ENCODE measurements around the gene LRP2BP. TPM values are rescaled to one million over a fixed set of nuclear protein-coding genes. Genes with fewer than 3 reads are reported as not detected.
"Not testable (repeated sequence)": the region's sequence is repeated elsewhere in the genome, so short reads cannot be mapped to it uniquely, and the experiment has no call there.

Gene LRP2BP
- total RNA-seq, 1 experiment from 2014 or later = 0.29 TPM

DNA sequence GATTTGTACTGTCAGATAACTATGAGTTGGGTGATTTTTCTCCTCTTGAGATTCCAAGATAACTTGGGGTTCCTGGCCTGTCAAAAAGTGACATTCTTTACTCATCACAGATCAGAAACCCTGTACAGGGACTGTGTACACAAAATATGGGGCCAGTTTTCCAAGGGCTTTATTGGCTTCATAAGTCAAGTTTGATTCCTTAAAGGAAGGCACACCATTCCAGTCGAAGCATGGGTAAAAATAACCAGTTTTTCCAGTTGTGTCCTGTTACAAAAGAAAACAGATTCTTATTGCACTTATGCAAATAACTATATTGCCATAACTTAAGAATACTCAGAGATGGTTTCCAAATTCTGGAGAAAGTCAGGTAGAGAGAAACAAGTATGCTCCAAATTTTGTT is 70.0 kb downstream of the LRP2BP start:
- not testable (repeated sequence) for DNase-seq (ENCODE audit: low read depth)

- not testable (repeated sequence) for DNase-seq (ENCODE audit: low read depth)
Observed at GRCh38 chr4:185324361-185324760, 71.4 kb downstream of the LRP2BP start.

- no peak for DNase-seq (ENCODE audit: low read depth)
Observed at GRCh38 chr4:185323606-185324005, 72.1 kb downstream of the LRP2BP start.

DNA sequence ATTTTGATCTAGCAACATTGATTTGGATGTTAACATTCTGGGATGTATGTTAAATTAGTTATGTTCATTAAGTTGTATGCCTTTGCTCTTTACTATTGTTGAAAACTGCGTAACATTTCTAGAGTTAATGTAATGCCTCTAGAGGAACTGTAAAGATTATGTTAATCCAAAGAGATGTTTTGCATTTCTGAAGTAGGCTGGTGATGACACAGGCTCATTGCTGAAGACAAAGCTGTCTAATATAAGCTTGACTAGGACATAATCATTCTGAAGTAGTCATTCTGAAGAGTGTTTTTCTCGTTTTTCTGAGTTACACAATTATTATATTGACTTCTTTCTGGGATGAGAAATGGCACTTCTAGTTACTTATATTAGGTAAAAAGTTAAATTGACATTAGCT is 72.9 kb downstream of the LRP2BP start:
- no peak for DNase-seq (ENCODE audit: low read depth)

DNA sequence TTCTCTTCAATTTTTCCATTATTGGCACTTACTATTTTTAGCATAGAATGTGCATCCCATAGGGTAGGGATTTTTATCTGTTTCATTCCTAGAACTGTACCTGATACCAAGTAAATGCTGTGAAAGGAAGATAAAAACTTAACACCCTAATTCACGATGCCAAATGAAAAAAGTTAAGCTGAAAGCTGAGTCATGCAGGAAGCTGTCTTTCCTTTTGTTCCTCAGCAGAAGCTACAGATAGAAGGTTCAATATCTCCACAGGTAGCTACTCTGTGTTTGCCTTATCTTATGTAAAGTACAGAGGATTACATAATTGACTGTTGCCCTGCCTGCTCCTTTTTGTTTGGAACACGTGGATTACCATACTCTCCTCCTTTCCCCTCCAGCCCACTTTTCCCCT is 77.0 kb downstream of the LRP2BP start:
- no peak for DNase-seq (ENCODE audit: low read depth)

DNA sequence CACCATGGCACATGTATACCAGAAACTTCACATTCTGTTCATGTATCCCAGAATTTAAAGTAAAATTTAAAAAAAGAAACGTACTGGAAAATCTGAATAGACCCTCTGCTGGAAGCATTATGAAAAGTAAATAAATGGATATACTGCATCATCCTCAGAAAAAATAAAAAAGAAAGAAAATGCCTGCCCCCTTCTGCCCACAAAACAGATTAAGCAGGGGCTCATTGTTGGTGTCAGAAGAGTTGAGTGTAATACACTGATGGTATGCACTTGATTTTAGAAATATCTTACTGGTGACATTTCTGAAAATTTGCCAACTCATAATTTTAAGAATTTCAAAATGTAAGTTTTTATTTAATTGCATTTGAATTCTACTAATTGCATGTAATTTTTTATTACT is 77.8 kb downstream of the LRP2BP start:
- no peak for DNase-seq (ENCODE audit: low read depth)

- DNase-seq (ENCODE audit: low read depth) = not testable (repeated sequence)
Observed at GRCh38 chr4:185317462-185317861, 78.3 kb downstream of the LRP2BP start.

Other genes with a start within 250 kb of the LRP2BP start
- 19.6 and 22.3 TPM in 2 replicates for gene CFAP97, start 191.9 kb downstream of the LRP2BP start, total RNA-seq (2014; rRNA removed; shearing (Covaris generic))
- 12.6 and 14.8 TPM in 2 replicates for gene SNX25, start 186.3 kb downstream of the LRP2BP start, total RNA-seq (2014; rRNA removed; shearing (Covaris generic))
- gene ANKRD37, start 917 bp upstream of the LRP2BP start, total RNA-seq (2014; rRNA removed; shearing (Covaris generic)) = 0.36 and 0.97 TPM in 2 replicates
- gene UFSP2, start 30.0 kb upstream of the LRP2BP start, total RNA-seq (2014; rRNA removed; shearing (Covaris generic)) = 18.5 and 21.0 TPM in 2 replicates
- 0.06 TPM in 1 of 2 replicates, not detected in the other for gene CCDC110, start 75.8 kb upstream of the LRP2BP start, total RNA-seq (2014; rRNA removed; shearing (Covaris generic))
- 18.9 and 20.4 TPM in 2 replicates for gene PDLIM3, start 139.6 kb upstream of the LRP2BP start, total RNA-seq (2014; rRNA removed; shearing (Covaris generic))

All from Daoy (cell line).